ENCODE data around the gene THAP2. TPM values are rescaled to one million over a fixed set of nuclear protein-coding genes. Genes with fewer than 3 reads are reported as not detected.

Gene THAP2
- total RNA-seq, 1 experiment from 2014 or later, result 2.7 TPM

DNA sequence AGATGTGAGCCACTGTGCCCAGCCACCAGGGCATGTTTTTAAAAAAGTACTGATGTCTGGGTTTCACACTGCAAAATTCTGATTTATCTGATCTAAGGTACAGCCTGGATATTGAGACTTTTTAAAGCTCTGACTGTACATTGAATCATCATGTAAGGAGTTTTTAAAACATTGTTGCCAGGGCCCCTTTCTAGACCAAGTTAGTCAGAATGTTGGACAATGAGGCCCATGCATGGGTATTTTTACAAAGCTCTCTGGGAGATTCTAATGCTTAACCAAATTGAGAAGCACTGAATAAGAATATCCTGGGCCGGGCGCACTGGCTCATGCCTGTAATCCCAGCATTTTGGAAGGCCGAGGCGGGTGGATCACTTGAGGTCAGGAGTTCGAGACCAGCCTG is 38.5 kb downstream of the THAP2 start:
- Mint-ChIP-seq H3K27me3 (ENCODE audit: insufficient read depth, unreplicated experiment) (no peaks in the 10 kb centered on the region), H3K4me1 (ENCODE audit: low read depth, unreplicated experiment) (no peaks in the 10 kb centered on the region), H3K27ac (ENCODE audit: unreplicated experiment) (no peak overlapping the region), H3K36me3 (ENCODE audit: insufficient read depth, unreplicated experiment) (peaks cover 16% of the 10 kb centered on the region), H3K4me3 (ENCODE audit: unreplicated experiment) (no peak overlapping the region), H3K9me3 (ENCODE audit: unreplicated experiment) (no peaks in the 10 kb centered on the region)
- H3K9me3 ChIP-seq, result no peaks in the 10 kb centered on the region
- ChIA-PET CTCF (no interaction called here), POLR2A (no interaction called here)
- H3K27me3 ChIP-seq (replicated peaks; ENCODE audit: control insufficient read depth, insufficient read depth, low read length), result no peaks in the 10 kb centered on the region
- H3K36me3 ChIP-seq (ENCODE audit: control insufficient read depth, insufficient read depth, low read length), result no peaks in the 10 kb centered on the region; the same call in none of the 2 replicates
- no peak for DNase-seq
- TF ChIP-seq, protein P1, sequence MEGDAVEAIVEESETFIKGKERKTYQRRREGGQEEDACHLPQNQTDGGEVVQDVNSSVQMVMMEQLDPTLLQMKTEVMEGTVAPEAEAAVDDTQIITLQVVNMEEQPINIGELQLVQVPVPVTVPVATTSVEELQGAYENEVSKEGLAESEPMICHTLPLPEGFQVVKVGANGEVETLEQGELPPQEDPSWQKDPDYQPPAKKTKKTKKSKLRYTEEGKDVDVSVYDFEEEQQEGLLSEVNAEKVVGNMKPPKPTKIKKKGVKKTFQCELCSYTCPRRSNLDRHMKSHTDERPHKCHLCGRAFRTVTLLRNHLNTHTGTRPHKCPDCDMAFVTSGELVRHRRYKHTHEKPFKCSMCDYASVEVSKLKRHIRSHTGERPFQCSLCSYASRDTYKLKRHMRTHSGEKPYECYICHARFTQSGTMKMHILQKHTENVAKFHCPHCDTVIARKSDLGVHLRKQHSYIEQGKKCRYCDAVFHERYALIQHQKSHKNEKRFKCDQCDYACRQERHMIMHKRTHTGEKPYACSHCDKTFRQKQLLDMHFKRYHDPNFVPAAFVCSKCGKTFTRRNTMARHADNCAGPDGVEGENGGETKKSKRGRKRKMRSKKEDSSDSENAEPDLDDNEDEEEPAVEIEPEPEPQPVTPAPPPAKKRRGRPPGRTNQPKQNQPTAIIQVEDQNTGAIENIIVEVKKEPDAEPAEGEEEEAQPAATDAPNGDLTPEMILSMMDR (IDR thresholded peaks at IDR 0.05; ENCODE audit: insufficient read depth in 1 of 2, low read depth in 1 of 2, low read length in 1 of 2, severe bottlenecking in 1 of 2, unreplicated experiment in 1 of 2), result no peak
- BruUV-seq (replicated peaks), result no TSS peak
- H3K4me3 ChIP-seq (ENCODE audit: low read depth, low read length), result no peak overlapping the region
- intact Hi-C loops (cut with micrococcal nuclease; ENCODE audit: unreplicated experiment), result no loop called here
- H3K4me1 ChIP-seq, result no peaks in the 10 kb centered on the region

DNA sequence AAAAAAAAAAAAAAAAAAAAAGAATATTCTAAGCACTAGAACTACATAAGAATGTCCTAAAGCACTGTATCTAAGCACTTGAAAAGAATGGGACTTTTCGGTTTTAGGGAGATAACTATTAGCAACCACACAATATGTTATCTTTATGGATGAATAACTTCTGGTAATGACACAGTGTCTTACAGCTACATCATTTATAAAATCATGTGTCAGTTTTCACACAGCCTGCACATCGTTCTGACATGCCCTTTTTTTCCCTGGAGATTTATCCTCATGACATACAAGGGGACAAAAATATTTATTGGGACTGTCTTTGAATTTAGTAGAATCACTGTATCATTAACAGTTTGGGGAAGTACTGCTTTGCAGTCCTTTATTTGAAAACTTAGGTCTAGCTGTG is 39.1 kb downstream of the THAP2 start:
- POLR2A ChIA-PET, result no interaction called here
- no peaks in the 10 kb centered on the region for H3K27me3 ChIP-seq (replicated peaks; ENCODE audit: control insufficient read depth, insufficient read depth, low read length)
- H3K4me1 Mint-ChIP-seq (ENCODE audit: low read depth, unreplicated experiment), result no peaks in the 10 kb centered on the region

GRCh38 chr12:71704920-71705319 is 40.8 kb downstream of the THAP2 start:
- peaks cover 3% of the 10 kb centered on the region; the same call in 1 of the 2 replicates for H3K4me1 ChIP-seq
- no peak overlapping the region for H3K4me3 ChIP-seq (ENCODE audit: low read depth, low read length)
- Mint-ChIP-seq H3K4me3 (ENCODE audit: unreplicated experiment) (no peak overlapping the region), H3K9me3 (ENCODE audit: unreplicated experiment) (no peaks in the 10 kb centered on the region), H3K27ac (ENCODE audit: unreplicated experiment) (no peak overlapping the region), H3K27me3 (ENCODE audit: insufficient read depth, unreplicated experiment) (no peaks in the 10 kb centered on the region), H3K36me3 (ENCODE audit: insufficient read depth, unreplicated experiment) (peaks cover 16% of the 10 kb centered on the region), H3K4me1 (ENCODE audit: low read depth, unreplicated experiment) (peaks cover 4% of the 10 kb centered on the region)
- BruUV-seq (replicated peaks), result no TSS peak
- ChIA-PET POLR2A (no interaction called here), CTCF (no interaction called here)
- H3K36me3 ChIP-seq (ENCODE audit: control insufficient read depth, insufficient read depth, low read length), result no peaks in the 10 kb centered on the region; the same call in none of the 2 replicates
- no peaks in the 10 kb centered on the region for H3K27me3 ChIP-seq (replicated peaks; ENCODE audit: control insufficient read depth, insufficient read depth, low read length)
- no peaks in the 10 kb centered on the region for H3K9me3 ChIP-seq
- no peak for DNase-seq
- intact Hi-C loops (cut with micrococcal nuclease; ENCODE audit: unreplicated experiment), result no loop called here
- TF ChIP-seq, protein P1 (IDR thresholded peaks at IDR 0.05; ENCODE audit: insufficient read depth in 1 of 2, low read depth in 1 of 2, low read length in 1 of 2, severe bottlenecking in 1 of 2, unreplicated experiment in 1 of 2), result no peak

More for the DNA sequence above, 39.1 kb downstream of the THAP2 start:
- no peaks in the 10 kb centered on the region for H3K9me3 ChIP-seq
- CTCF ChIA-PET, result no interaction called here
- Mint-ChIP-seq H3K9me3 (ENCODE audit: unreplicated experiment) (no peaks in the 10 kb centered on the region), H3K36me3 (ENCODE audit: insufficient read depth, unreplicated experiment) (peaks cover 16% of the 10 kb centered on the region), H3K4me3 (ENCODE audit: unreplicated experiment) (no peak overlapping the region), H3K27me3 (ENCODE audit: insufficient read depth, unreplicated experiment) (no peaks in the 10 kb centered on the region), H3K27ac (ENCODE audit: unreplicated experiment) (no peak overlapping the region)
- no peak overlapping the region for H3K4me3 ChIP-seq (ENCODE audit: low read depth, low read length)
- no peak for DNase-seq
- H3K36me3 ChIP-seq (ENCODE audit: control insufficient read depth, insufficient read depth, low read length), result no peaks in the 10 kb centered on the region; the same call in none of the 2 replicates
- intact Hi-C loops (cut with micrococcal nuclease; ENCODE audit: unreplicated experiment), result no loop called here
- TF ChIP-seq, protein P1 (IDR thresholded peaks at IDR 0.05; ENCODE audit: insufficient read depth in 1 of 2, low read depth in 1 of 2, low read length in 1 of 2, severe bottlenecking in 1 of 2, unreplicated experiment in 1 of 2), result no peak
- no peaks in the 10 kb centered on the region for H3K4me1 ChIP-seq
- BruUV-seq (replicated peaks), result no TSS peak
